Progenitor cell of endocrine pancreas (in vitro differentiated cells): ENCODE measurements around the gene PNMT. TPM values are rescaled to one million over a fixed set of nuclear protein-coding genes. Genes with fewer than 3 reads are reported as not detected.
A peak's percentile ranks its signal among the peaks of the same experiment; 100 is the strongest.

ENCODE experiments used
- DNase-seq: peaks from one replicate; pipeline ENCODE4 v3.0.0; 2021; ENCODE audit warnings: low spot score; ENCODE audit not compliant: unreplicated experiment
- H3K27ac Mint-ChIP-seq: 2 replicates; pipeline ENCODE4 v1.8.0; 2021; ENCODE audit warnings: mild to moderate bottlenecking, moderate library complexity, mixed read lengths
- H3K27me3 Mint-ChIP-seq: 2 replicates; pipeline ENCODE4 v1.8.0; 2021; ENCODE audit warnings: mixed read lengths
- H3K36me3 Mint-ChIP-seq: 2 replicates; pipeline ENCODE4 v1.8.0; 2022; ENCODE audit warnings: mixed read lengths; ENCODE audit not compliant: insufficient read depth
- H3K4me1 Mint-ChIP-seq: 2 replicates; pipeline ENCODE4 v1.8.0; 2021; ENCODE audit warnings: low read depth, mixed read lengths
- H3K4me3 Mint-ChIP-seq: 2 replicates; pipeline ENCODE4 v1.8.0; 2021; ENCODE audit warnings: low read depth, mild to moderate bottlenecking, moderate library complexity, mixed read lengths
- H3K9me3 Mint-ChIP-seq: 2 replicates; pipeline ENCODE4 v1.8.0; 2021; ENCODE audit warnings: low read depth, mixed read lengths
- CTCF ChIP-seq: fragments of 200-600 bp; sonication (generic); IDR thresholded peaks from one replicate; pipeline ENCODE4 v1.5.0; 2021; ENCODE audit warnings: antibody characterized with exemption, mild to moderate bottlenecking; ENCODE audit not compliant: unreplicated experiment
- total RNA-seq: library from RNA; stranded (reverse); gene quantifications from 2 replicates; pipeline ENCODE4 v1.2.1, GENCODE V29; 2021

Gene PNMT
- total RNA-seq, 1 donor from 2014 or later = 2.5 TPM

- no peak for DNase-seq
- peaks cover 71% of the 10 kb centered on the region for H3K27me3 Mint-ChIP-seq
- peak overlapping the region; percentile 46 for H3K4me3 Mint-ChIP-seq
- no peaks in the 10 kb centered on the region for H3K9me3 Mint-ChIP-seq
- TF ChIP-seq CTCF = no peak
- no peak overlapping the region for H3K27ac Mint-ChIP-seq
- H3K4me1 Mint-ChIP-seq = peaks cover 13% of the 10 kb centered on the region
- H3K36me3 Mint-ChIP-seq = no peaks in the 10 kb centered on the region
Observed at GRCh38 chr17:39627047-39627711, 41.1 kb upstream of the PNMT start.

- H3K4me3 Mint-ChIP-seq = peak overlapping the region; percentile 40
- peaks cover 13% of the 10 kb centered on the region for H3K4me1 Mint-ChIP-seq
- DNase-seq = no peak
- peaks cover 71% of the 10 kb centered on the region for H3K27me3 Mint-ChIP-seq
- no peaks in the 10 kb centered on the region for H3K36me3 Mint-ChIP-seq
- H3K9me3 Mint-ChIP-seq = no peaks in the 10 kb centered on the region
- no peak overlapping the region for H3K27ac Mint-ChIP-seq
- no peak for TF ChIP-seq CTCF
Observed at GRCh38 chr17:39627712-39628516, 40.3 kb upstream of the PNMT start.

GRCh38 chr17:39628655-39629493, 39.4 kb upstream of the PNMT start:
- TF ChIP-seq CTCF = no peak
- Mint-ChIP-seq H3K4me3 (no peak overlapping the region), H3K9me3 (no peaks in the 10 kb centered on the region), H3K27ac (no peak overlapping the region), H3K27me3 (peaks cover 64% of the 10 kb centered on the region), H3K4me1 (peaks cover 13% of the 10 kb centered on the region), H3K36me3 (no peaks in the 10 kb centered on the region)
- DNase-seq = no peak

- Mint-ChIP-seq H3K4me1 (peaks cover 13% of the 10 kb centered on the region), H3K27ac (no peak overlapping the region), H3K9me3 (no peaks in the 10 kb centered on the region), H3K27me3 (peaks cover 61% of the 10 kb centered on the region), H3K36me3 (no peaks in the 10 kb centered on the region), H3K4me3 (no peak overlapping the region)
- no peak for TF ChIP-seq CTCF
- DNase-seq = no peak
Observed at GRCh38 chr17:39629494-39629880, 38.8 kb upstream of the PNMT start.

- DNase-seq = no peak
- no peak for TF ChIP-seq CTCF
- H3K4me3 Mint-ChIP-seq = no peak overlapping the region
- H3K4me1 Mint-ChIP-seq = peaks cover 13% of the 10 kb centered on the region
- H3K27me3 Mint-ChIP-seq = peaks cover 57% of the 10 kb centered on the region
- H3K36me3 Mint-ChIP-seq = no peaks in the 10 kb centered on the region
- no peaks in the 10 kb centered on the region for H3K9me3 Mint-ChIP-seq
- no peak overlapping the region for H3K27ac Mint-ChIP-seq
Observed at GRCh38 chr17:39629898-39630297, 38.4 kb upstream of the PNMT start.
